Measurements from ENCODE around the gene HLTF.

DNA sequence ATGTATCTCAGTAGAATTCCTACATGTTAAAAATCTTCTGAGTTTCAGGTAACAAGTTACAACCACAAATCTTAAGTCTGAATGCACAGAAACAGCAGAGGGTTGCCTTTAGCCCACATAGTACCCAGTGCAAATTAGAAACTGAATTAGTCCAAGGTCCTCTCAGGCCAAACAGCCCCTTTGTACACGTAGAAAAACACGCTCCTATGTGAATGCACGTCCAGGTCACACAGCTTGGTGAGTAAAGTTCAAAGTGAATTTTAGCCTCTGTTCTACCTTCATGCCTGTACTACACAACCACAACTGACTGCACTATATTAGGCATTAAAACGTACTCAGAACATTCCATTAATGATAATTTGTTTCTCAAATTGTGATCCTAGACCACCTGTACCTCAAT is 48.6 kb downstream of the HLTF start:
- TF ChIP-seq CTCF (conservative IDR thresholded peaks at IDR 0.05; ENCODE audit: low read depth in 2 of 2): no peak
- TF ChIP-seq ZNF114 (CRISPR knock-in tag; IDR thresholded peaks at IDR 0.05): no peak
- TF ChIP-seq POLR2AphosphoS5 (IDR thresholded peaks at IDR 0.05; ENCODE audit: low read depth): no peak
- no peak for TF ChIP-seq EZH2 (IDR thresholded peaks at IDR 0.05; ENCODE audit: low read depth, unreplicated experiment)
- no peak for TF ChIP-seq JUNB (IDR thresholded peaks at IDR 0.05; ENCODE audit: unreplicated experiment)
- no peak for TF ChIP-seq CREB1 (CRISPR knock-in tag; IDR thresholded peaks at IDR 0.05; ENCODE audit: low read depth)
- no peak for TF ChIP-seq EZH2phosphoT487 (IDR thresholded peaks at IDR 0.05; ENCODE audit: unreplicated experiment)

Data from GM23338 (cell line).